ENCODE data around the gene DUSP22.

DUSP22 gene

DNA sequence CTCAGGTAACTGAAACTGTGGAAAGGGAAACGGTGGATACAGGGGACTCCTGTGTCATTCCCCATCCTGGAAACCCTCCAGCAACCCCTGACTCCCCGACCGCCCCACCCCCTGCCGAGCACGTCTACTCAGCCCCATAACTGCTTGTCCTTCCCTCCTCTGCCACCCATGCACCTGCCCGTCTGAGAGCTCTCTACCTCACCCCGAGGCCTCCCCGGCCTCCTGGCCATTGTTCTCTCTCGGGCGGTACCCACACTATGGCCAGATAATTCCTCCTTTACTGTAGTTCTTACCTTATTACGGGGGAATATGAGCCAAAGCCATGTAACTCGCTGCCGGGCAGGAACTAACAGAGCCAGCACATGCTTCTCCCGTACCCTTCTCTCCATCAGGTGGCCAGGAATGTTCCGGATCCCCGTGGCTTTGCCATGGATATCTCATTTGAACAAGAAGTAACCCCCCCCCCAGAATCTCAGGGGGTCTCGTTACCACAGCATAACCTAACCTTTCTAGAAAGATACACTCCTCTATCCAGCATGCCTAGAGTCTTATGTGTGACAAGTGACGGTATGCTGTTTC is 94.5 kb downstream of the DUSP22 start:
- DNase-seq = no peak
- Histone ChIP-seq H3K9me2 (replicated peaks; ENCODE audit: insufficient read depth, low read length) (no peaks in the 10 kb centered on the region), H3K79me2 (ENCODE audit: low read length) (peaks cover 15% of the 10 kb centered on the region), H3K9me3 (replicated peaks; ENCODE audit: insufficient read depth, low read length) (no peaks in the 10 kb centered on the region), H3K4me1 (ENCODE audit: low read length) (peaks cover 22% of the 10 kb centered on the region), H3K4me3 (ENCODE audit: low read length) (no peak overlapping the region), H3K27me3 (replicated peaks; ENCODE audit: insufficient read depth, low read length) (no peaks in the 10 kb centered on the region), H3F3A (ENCODE audit: insufficient read depth, low read length) (peaks cover 25% of the 10 kb centered on the region), H4K20me1 (ENCODE audit: insufficient read depth, low read length) (peaks cover 2% of the 10 kb centered on the region; the same call in 1 of the 2 replicates), H2AFZ (ENCODE audit: low read length) (no peak overlapping the region), H3K36me3 (replicated peaks; ENCODE audit: insufficient read depth, low read length) (no peaks in the 10 kb centered on the region), H3K27ac (ENCODE audit: low read length) (no peak overlapping the region), H3K9ac (ENCODE audit: low read length) (no peak overlapping the region), H3K4me2 (ENCODE audit: low read depth, low read length) (no peak overlapping the region)
- TF ChIP-seq, protein P1, sequence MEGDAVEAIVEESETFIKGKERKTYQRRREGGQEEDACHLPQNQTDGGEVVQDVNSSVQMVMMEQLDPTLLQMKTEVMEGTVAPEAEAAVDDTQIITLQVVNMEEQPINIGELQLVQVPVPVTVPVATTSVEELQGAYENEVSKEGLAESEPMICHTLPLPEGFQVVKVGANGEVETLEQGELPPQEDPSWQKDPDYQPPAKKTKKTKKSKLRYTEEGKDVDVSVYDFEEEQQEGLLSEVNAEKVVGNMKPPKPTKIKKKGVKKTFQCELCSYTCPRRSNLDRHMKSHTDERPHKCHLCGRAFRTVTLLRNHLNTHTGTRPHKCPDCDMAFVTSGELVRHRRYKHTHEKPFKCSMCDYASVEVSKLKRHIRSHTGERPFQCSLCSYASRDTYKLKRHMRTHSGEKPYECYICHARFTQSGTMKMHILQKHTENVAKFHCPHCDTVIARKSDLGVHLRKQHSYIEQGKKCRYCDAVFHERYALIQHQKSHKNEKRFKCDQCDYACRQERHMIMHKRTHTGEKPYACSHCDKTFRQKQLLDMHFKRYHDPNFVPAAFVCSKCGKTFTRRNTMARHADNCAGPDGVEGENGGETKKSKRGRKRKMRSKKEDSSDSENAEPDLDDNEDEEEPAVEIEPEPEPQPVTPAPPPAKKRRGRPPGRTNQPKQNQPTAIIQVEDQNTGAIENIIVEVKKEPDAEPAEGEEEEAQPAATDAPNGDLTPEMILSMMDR (IDR thresholded peaks at IDR 0.05; ENCODE audit: low read length) = no peak
- TF ChIP-seq EZH2 (optimal IDR thresholded peaks at IDR 0.05; ENCODE audit: low read depth, low read length) = no peak

DNA sequence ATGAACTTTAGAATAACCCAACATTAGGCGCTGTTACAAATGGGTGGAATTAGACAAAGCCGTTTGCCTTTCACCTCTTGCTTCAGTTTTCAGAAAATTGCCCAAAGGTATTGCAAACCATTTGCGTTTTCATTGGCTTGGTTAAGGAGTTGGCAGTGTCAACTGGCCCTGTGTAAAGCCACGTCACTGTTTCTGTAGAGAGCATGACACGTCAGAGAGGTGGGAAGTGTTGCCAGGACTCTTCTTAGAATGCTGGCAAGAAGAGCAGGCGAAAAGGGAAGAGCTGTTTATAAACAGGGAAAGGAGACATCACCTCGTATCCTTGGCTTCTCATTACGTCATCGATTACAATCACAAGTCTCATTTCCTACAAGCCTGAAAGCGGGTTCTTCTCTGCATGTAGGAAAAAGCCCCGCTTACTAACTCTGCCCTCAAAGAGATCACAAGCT is 95.0 kb downstream of the DUSP22 start:
- H3K27me3 ChIP-seq (replicated peaks; ENCODE audit: insufficient read depth, low read length) = no peaks in the 10 kb centered on the region
- H3K9me2 ChIP-seq (replicated peaks; ENCODE audit: insufficient read depth, low read length) = no peaks in the 10 kb centered on the region
- H3K27ac ChIP-seq (ENCODE audit: low read length) = no peak overlapping the region
- no peak overlapping the region for H3K4me2 ChIP-seq (ENCODE audit: low read depth, low read length)
- no peak overlapping the region for H3K4me3 ChIP-seq (ENCODE audit: low read length)
- H3K36me3 ChIP-seq (replicated peaks; ENCODE audit: insufficient read depth, low read length) = peaks cover 3% of the 10 kb centered on the region
- H3K4me1 ChIP-seq (ENCODE audit: low read length) = peaks cover 17% of the 10 kb centered on the region
- no peak overlapping the region for H3K9ac ChIP-seq (ENCODE audit: low read length)
- H4K20me1 ChIP-seq (ENCODE audit: insufficient read depth, low read length) = peaks cover 7% of the 10 kb centered on the region
- peaks cover 31% of the 10 kb centered on the region for H3F3A ChIP-seq (ENCODE audit: insufficient read depth, low read length)
- H3K9me3 ChIP-seq (replicated peaks; ENCODE audit: insufficient read depth, low read length) = no peaks in the 10 kb centered on the region
- TF ChIP-seq, protein P1 (IDR thresholded peaks at IDR 0.05; ENCODE audit: low read length) = no peak
- TF ChIP-seq EZH2 (optimal IDR thresholded peaks at IDR 0.05; ENCODE audit: low read depth, low read length) (no peak), EZH2phosphoT487 (IDR thresholded peaks at IDR 0.05; ENCODE audit: low read length) (no peak)
- peaks cover 21% of the 10 kb centered on the region for H3K79me2 ChIP-seq (ENCODE audit: low read length)
- DNase-seq = no peak
- H2AFZ ChIP-seq (ENCODE audit: low read length) = no peak overlapping the region

DNA sequence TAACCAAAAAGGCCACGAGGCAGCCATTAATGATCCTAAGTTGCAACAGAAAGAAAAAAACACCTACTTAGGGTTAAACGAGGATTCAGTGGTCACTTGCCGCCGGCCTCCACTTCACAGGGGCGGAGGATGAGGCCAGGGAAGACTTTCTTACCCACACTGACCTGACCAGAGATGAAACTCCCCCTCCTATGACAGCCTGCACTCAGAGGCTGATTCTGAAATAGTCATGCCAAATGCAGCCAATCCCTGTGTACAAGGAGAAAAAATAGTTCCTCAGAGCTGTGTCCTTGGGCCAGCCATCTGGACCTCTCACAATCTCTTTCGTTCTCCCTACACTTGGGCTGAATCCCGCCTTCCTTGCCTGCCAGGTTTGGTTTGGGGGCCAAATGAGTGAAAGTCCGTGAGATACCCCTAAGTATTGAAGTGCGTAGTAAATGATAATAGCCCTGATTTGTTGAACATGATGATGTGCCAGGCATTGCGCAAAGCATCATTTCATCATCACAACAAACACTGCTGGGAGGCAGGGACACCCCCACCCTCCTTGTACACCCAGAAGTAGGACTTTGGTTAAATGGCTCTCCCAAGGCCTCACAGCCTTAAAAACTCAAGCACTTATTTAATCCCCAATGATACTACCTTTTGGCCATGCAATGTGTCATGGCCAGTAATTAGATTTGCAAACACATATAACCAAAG is 96.1 kb downstream of the DUSP22 start:
- TF ChIP-seq EZH2 (optimal IDR thresholded peaks at IDR 0.05; ENCODE audit: low read depth, low read length) (no peak), EZH2phosphoT487 (IDR thresholded peaks at IDR 0.05; ENCODE audit: low read length) (no peak)
- TF ChIP-seq, protein P1 (IDR thresholded peaks at IDR 0.05; ENCODE audit: low read length) = no peak
- Histone ChIP-seq H3K4me2 (ENCODE audit: low read depth, low read length) (no peak overlapping the region), H3F3A (ENCODE audit: insufficient read depth, low read length) (peaks cover 38% of the 10 kb centered on the region), H4K20me1 (ENCODE audit: insufficient read depth, low read length) (peaks cover 16% of the 10 kb centered on the region), H3K9me3 (replicated peaks; ENCODE audit: insufficient read depth, low read length) (no peaks in the 10 kb centered on the region), H3K4me3 (ENCODE audit: low read length) (no peak overlapping the region), H3K9me2 (replicated peaks; ENCODE audit: insufficient read depth, low read length) (no peaks in the 10 kb centered on the region), H3K79me2 (ENCODE audit: low read length) (peaks cover 31% of the 10 kb centered on the region), H3K4me1 (ENCODE audit: low read length) (peaks cover 17% of the 10 kb centered on the region), H3K9ac (ENCODE audit: low read length) (no peak overlapping the region), H3K27ac (ENCODE audit: low read length) (no peak overlapping the region), H2AFZ (ENCODE audit: low read length) (no peak overlapping the region), H3K36me3 (replicated peaks; ENCODE audit: insufficient read depth, low read length) (peaks cover 6% of the 10 kb centered on the region), H3K27me3 (replicated peaks; ENCODE audit: insufficient read depth, low read length) (no peaks in the 10 kb centered on the region)
- no peak for DNase-seq
